HG02763 (cell line): ENCODE measurements around the gene PHYHD1.
A peak's percentile ranks its signal among the peaks of the same experiment; 100 is the strongest.
"Not testable (repeated sequence)": the region's sequence is repeated elsewhere in the genome, so short reads cannot be mapped to it uniquely, and the experiment has no call there.

Source experiments
- ATAC-seq: cut with Tn5 transposase; IDR thresholded peaks from one replicate; pipeline ENCODE4 v1.9.1; 2021; ENCODE audit warnings: mild to moderate bottlenecking, moderate library complexity; ENCODE audit not compliant: unreplicated experiment

PHYHD1 gene

GRCh38 chr9:128947527-128948301 is 26.9 kb downstream of the PHYHD1 start, which contains the start of the genes DOLK and NUP188:
DOLK (minus strand) TSS chr9:128947603; CDS start chr9:128947303, 300 bp downstream.
NUP188 (plus strand) TSS chr9:128947699; CDS start chr9:128947720, 21 bp downstream.
- peak; percentile 77 for ATAC-seq

GRCh38 chr9:128961403-128961802 is 40.6 kb downstream of the PHYHD1 start:
- not testable (repeated sequence) for ATAC-seq

DNA sequence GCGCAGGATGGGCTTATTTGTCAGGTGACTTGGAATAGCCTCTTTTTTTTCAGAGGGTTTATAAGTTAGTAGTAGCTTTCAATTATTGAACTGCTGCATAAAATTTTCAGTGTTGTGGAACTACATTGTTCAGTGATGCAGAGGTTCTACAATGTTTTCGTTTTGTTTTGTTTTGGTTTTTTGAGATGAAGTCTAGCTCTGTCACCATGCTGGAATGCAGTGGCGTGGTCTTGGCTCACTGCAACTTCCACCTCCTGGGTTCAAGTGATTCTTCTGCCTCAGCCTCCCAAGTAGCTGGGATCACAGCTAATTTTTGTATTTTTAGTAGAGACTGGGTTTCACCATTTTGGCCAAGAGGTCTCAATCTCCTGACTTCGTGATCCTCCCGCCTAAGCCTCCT is 48.7 kb downstream of the PHYHD1 start:
- ATAC-seq = no peak

- no peak for ATAC-seq
Observed at GRCh38 chr9:128972956-128973355, 52.2 kb downstream of the PHYHD1 start.

DNA sequence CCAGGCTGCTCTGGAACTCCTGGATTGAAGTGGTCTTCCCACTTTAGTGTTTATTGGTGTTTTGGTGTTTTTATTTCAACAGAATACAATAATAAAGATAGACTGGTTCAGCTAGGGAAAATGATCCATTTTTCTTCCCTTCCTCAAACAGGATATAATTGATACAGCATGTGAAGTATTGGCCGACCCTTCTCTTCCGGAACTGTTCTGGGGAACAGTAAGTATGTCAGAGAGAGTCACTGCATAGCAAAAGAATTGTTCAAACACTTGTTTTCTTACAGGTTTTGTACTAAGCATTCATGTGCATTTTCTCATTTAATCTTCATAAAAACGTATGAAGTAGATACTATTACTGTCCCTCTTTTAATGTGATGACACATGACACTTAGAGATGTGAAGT is 58.3 kb downstream of the PHYHD1 start:
- no peak for ATAC-seq

DNA sequence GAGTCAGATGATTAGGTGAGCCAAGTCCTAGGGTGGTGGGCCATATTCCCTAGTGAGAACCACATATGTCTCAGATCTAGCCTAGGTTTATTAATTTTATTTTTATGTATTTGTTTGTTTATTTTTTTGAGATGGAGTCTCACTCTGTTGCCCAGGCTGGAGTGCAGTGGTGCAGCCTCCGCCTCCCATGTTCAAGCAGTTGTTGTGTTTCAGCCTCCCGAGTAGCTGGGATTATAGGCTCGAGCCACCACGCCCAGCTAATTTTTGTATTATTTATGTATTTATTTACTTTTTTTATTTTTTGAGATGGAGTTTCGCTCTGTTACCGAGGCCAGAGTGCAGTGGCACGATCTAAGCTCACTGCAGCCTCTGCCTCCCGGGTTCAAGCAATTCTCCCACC is 62.8 kb downstream of the PHYHD1 start:
- no peak for ATAC-seq

- no peak for ATAC-seq
Observed at GRCh38 chr9:128986671-128987070, 65.9 kb downstream of the PHYHD1 start.

GRCh38 chr9:128987805-128988204 is 67.0 kb downstream of the PHYHD1 start:
- no peak for ATAC-seq
